Measurements from ENCODE around the gene ZBED3. TPM values are rescaled to one million over a fixed set of nuclear protein-coding genes. Genes with fewer than 3 reads are reported as not detected.
A peak's percentile ranks its signal among the peaks of the same experiment; 100 is the strongest.

Gene ZBED3
- total and polyA plus RNA-seq, 9 of the 15 experiments (the other 6 are each of a cell fraction or from before 2014, with no cell fraction given): 0.01 to 0.03 (median 0.01) TPM; not detected in 5

GRCh38 chr5:77046416-77047073, 40.5 kb downstream of the ZBED3 start:
- POLR2A ChIA-PET: interaction anchor here (0.6 kb wide), 1 partner anchor 13 kb away, joined by 3 read pairs; no protein-coding TSS in a partner anchor
- no peak for TF ChIP-seq TAF1 (IDR thresholded peaks at IDR 0.05; ENCODE audit: control insufficient read depth, extremely low read depth, insufficient read depth, low read length, severe bottlenecking)
- no peak for TF ChIP-seq PHF20 (IDR thresholded peaks at IDR 0.05; ENCODE audit: partially characterized antibody)
- no peak for TF ChIP-seq DNMT1 (IDR thresholded peaks at IDR 0.05)
- TF ChIP-seq NRF1 (conservative IDR thresholded peaks at IDR 0.05 in 1 of 2, IDR thresholded peaks at IDR 0.05 in 1 of 2): no peak
- TF ChIP-seq ELK3 (CRISPR knock-in tag; IDR thresholded peaks at IDR 0.05): no peak
- no peak for TF ChIP-seq DIDO1 (tag; IDR thresholded peaks at IDR 0.05; ENCODE audit: low read depth)
- TF ChIP-seq PHTF2 (CRISPR knock-in tag; IDR thresholded peaks at IDR 0.05): no peak
- no peak for TF ChIP-seq SPI1 (IDR thresholded peaks at IDR 0.05; ENCODE audit: borderline replicate concordance, low read depth, low read length)
- no peak for TF ChIP-seq TCFL5 (CRISPR knock-in tag; conservative IDR thresholded peaks at IDR 0.05)
- TF ChIP-seq CSDE1 (IDR thresholded peaks at IDR 0.05): no peak
- TF ChIP-seq KAT2B (IDR thresholded peaks at IDR 0.05; ENCODE audit: low read depth, low read length): no peak
- Histone ChIP-seq H3K9ac (ENCODE audit: insufficient read depth in 1 of 2, low read depth in 2 of 2, low read length in 2 of 2) (no peak overlapping the region), H3K9me3 (replicated peaks; ENCODE audit: control insufficient read depth, insufficient read depth, low read depth, low read length) (no peaks in the 10 kb centered on the region), H2AFZ (ENCODE audit: low read depth, low read length) (no peak overlapping the region), H3K4me3 (no peak overlapping the region), H3K27me3 (ENCODE audit: control insufficient read depth in 2 of 2, insufficient read depth in 2 of 2, low read length in 2 of 2) (no peaks in the 10 kb centered on the region), H3K4me2 (ENCODE audit: insufficient read depth, low read length) (no peak overlapping the region), H4K20me1 (replicated peaks; ENCODE audit: control insufficient read depth, insufficient read depth, low read length) (no peaks in the 10 kb centered on the region), H3K36me3 (ENCODE audit: control insufficient read depth, insufficient read depth, low read length) (peaks cover 29% of the 10 kb centered on the region), H3K9me1 (ENCODE audit: control insufficient read depth, insufficient read depth, low read length) (no peaks in the 10 kb centered on the region), H3K79me2 (ENCODE audit: control insufficient read depth, insufficient read depth, low read length) (no peaks in the 10 kb centered on the region), H3K27ac (ENCODE audit: extremely low read depth, low read depth, low read length) (no peak overlapping the region), H3K4me1 (replicated peaks in 1 of 2; ENCODE audit: control insufficient read depth in 2 of 2, insufficient read depth in 2 of 2, low read length in 2 of 2) (no peaks in the 10 kb centered on the region)
- peak; percentile 23 for FAIRE-seq
- no peak for ATAC-seq
- in situ Hi-C loops (cut with MboI): no loop called here
- CTCF ChIA-PET (ENCODE audit: low intra/inter-chr PET ratio): no interaction called here
- DNase-seq (ENCODE audit: extremely low read depth in 1 of 4, low spot score in 3 of 4): no peak
- no TSS peak for BruUV-seq (replicated peaks)
- WGBS (ENCODE audit: insufficient coverage, low coverage, missing lambda C conversion rate): 100% methylated on average over 1 of the region's 1 CpG
- intact Hi-C loops (cut with micrococcal nuclease): no loop called here

Measured in K562 (cell line).